H9 (cell line): ENCODE measurements around the gene FKRP. TPM values are rescaled to one million over a fixed set of nuclear protein-coding genes. Genes with fewer than 3 reads are reported as not detected.
"Not testable (repeated sequence)": the region's sequence is repeated elsewhere in the genome, so short reads cannot be mapped to it uniquely, and the experiment has no call there.

ENCODE experiments used
- DNase-seq: peaks from one replicate; pipeline ENCODE4 v3.0.0-alpha.2; 2017
- H2AFZ ChIP-seq: one replicate; pipeline ENCODE4 v1.6.1; 2013; ENCODE audit warnings: mild to moderate bottlenecking, low read length, control low read depth, moderate library complexity
- H2AK5ac ChIP-seq: 2 replicates; pipeline ENCODE4 v1.6.1; 2013; ENCODE audit warnings: low read length, control low read depth, mixed read lengths; ENCODE audit not compliant: insufficient read length
- H2BK120ac ChIP-seq: one replicate; pipeline ENCODE4 v1.6.1; 2013; ENCODE audit warnings: low read depth, mild to moderate bottlenecking, low read length, control low read depth, inconsistent platforms; ENCODE audit not compliant: poor library complexity, severe bottlenecking
- H2BK12ac ChIP-seq: 2 replicates; pipeline ENCODE4 v1.6.1; 2013; ENCODE audit warnings: low read length, control low read depth, mixed read lengths, low read depth; ENCODE audit not compliant: insufficient read length
- H2BK15ac ChIP-seq: 2 replicates; pipeline ENCODE4 v1.6.1; 2013; ENCODE audit warnings: low read depth, low read length, control low read depth
- H2BK20ac ChIP-seq: one replicate; pipeline ENCODE4 v1.6.1; 2013; ENCODE audit warnings: low read depth, mild to moderate bottlenecking, low read length, control low read depth, inconsistent platforms; ENCODE audit not compliant: poor library complexity, severe bottlenecking
- H2BK5ac ChIP-seq: 2 replicates; pipeline ENCODE4 v1.6.1; 2013; ENCODE audit warnings: low read length, control low read depth, mixed read lengths; ENCODE audit not compliant: insufficient read length
- H3K14ac ChIP-seq: 2 replicates; pipeline ENCODE4 v1.6.1; 2013; ENCODE audit warnings: low read length, control low read depth; ENCODE audit not compliant: insufficient read depth
- H3K18ac ChIP-seq: 2 replicates; pipeline ENCODE4 v1.6.1; 2013; ENCODE audit warnings: low read depth, mild to moderate bottlenecking, mixed read lengths, low read length, control low read depth; ENCODE audit not compliant: insufficient read length
- H3K23ac ChIP-seq: 2 replicates; pipeline ENCODE4 v1.6.1; 2013; ENCODE audit warnings: low read length, control low read depth, mixed read lengths, low read depth; ENCODE audit not compliant: insufficient read length
- H3K23me2 ChIP-seq: 2 replicates; pipeline ENCODE4 v1.6.1; 2013; ENCODE audit warnings: low read depth, mild to moderate bottlenecking, mixed read lengths, low read length, control low read depth; ENCODE audit not compliant: insufficient read length, poor library complexity, severe bottlenecking
- H3K27ac ChIP-seq: 2 replicates; pipeline ENCODE4 v1.5.1; 2013; ENCODE audit warnings: low read length, control low read depth, mixed read lengths, low read depth; ENCODE audit not compliant: insufficient read length
- H3K27me3 ChIP-seq: 2 replicates; pipeline ENCODE4 v1.6.1; 2013; ENCODE audit warnings: low read length, control low read depth, inconsistent platforms; ENCODE audit not compliant: insufficient read depth
- H3K4ac ChIP-seq: 2 replicates; pipeline ENCODE4 v1.6.1; 2013; ENCODE audit warnings: low read depth, mild to moderate bottlenecking, control low read depth, inconsistent platforms, low read length, moderate library complexity
- H3K4me1 ChIP-seq: 2 replicates; pipeline ENCODE4 v1.6.1; 2013; ENCODE audit warnings: low read length, control low read depth, inconsistent platforms; ENCODE audit not compliant: insufficient read depth
- H3K4me2 ChIP-seq: 2 replicates; pipeline ENCODE4 v1.6.1; 2013; ENCODE audit warnings: low read length, control low read depth, mixed read lengths; ENCODE audit not compliant: insufficient read length, insufficient read depth
- H3K56ac ChIP-seq: 2 replicates; pipeline ENCODE4 v1.6.1; 2013; ENCODE audit warnings: low read depth, mild to moderate bottlenecking, mixed read lengths, low read length, control low read depth; ENCODE audit not compliant: insufficient read length
- H3K79me1 ChIP-seq: 2 replicates; pipeline ENCODE4 v1.6.1; 2013; ENCODE audit warnings: low read depth, mild to moderate bottlenecking, moderate library complexity, low read length, control low read depth, inconsistent platforms; ENCODE audit not compliant: insufficient read depth, poor library complexity, severe bottlenecking
- H3K79me2 ChIP-seq: 2 replicates; pipeline ENCODE4 v1.6.1; 2013; ENCODE audit warnings: low read length, control low read depth, inconsistent platforms; ENCODE audit not compliant: insufficient read depth
- H3K9ac ChIP-seq: 2 replicates; pipeline ENCODE4 v1.6.1; 2013; ENCODE audit warnings: low read length, control low read depth, mixed read lengths; ENCODE audit not compliant: insufficient read length; ENCODE audit errors: extremely low read depth
- H3K9me3 ChIP-seq: one replicate; pipeline ENCODE4 v1.6.1; 2013; ENCODE audit warnings: low read depth, low read length, inconsistent platforms; ENCODE audit not compliant: control insufficient read depth
- H3T11ph ChIP-seq: one replicate; pipeline ENCODE4 v1.6.1; 2013; ENCODE audit warnings: mild to moderate bottlenecking, low read length, control low read depth, inconsistent platforms
- H4K20me1 ChIP-seq: one replicate; pipeline ENCODE4 v1.6.1; 2013; ENCODE audit not compliant: control insufficient read depth, insufficient read length, insufficient read depth
- H4K5ac ChIP-seq: 2 replicates; pipeline ENCODE4 v1.6.1; 2013; ENCODE audit warnings: low read depth, mild to moderate bottlenecking, mixed read lengths, low read length, control low read depth; ENCODE audit not compliant: insufficient read length
- H4K8ac ChIP-seq: replicated peaks from 2 replicates; pipeline ENCODE4 v1.6.1; 2013; ENCODE audit warnings: low read length, control low read depth, mixed read lengths, low read depth; ENCODE audit not compliant: insufficient read length
- H4K91ac ChIP-seq: 2 replicates; pipeline ENCODE4 v1.6.1; 2013; ENCODE audit warnings: low read depth, mild to moderate bottlenecking, moderate library complexity, mixed read lengths, low read length, control low read depth; ENCODE audit not compliant: insufficient read length
- H3K27ac Mint-ChIP-seq, 3 experiments: 2 replicates in 2 of 3; 3 replicates in 1 of 3; pipeline ENCODE4 v1.8.0; 2020 to 2021; ENCODE audit warnings: mixed read lengths in 3 of 3, mild to moderate bottlenecking in 1 of 3, moderate library complexity in 1 of 3
- H3K27me3 Mint-ChIP-seq: 2 replicates; pipeline ENCODE4 v1.8.0; 2021; ENCODE audit warnings: low read depth, mild to moderate bottlenecking, moderate library complexity, mixed read lengths
- H3K36me3 Mint-ChIP-seq, 3 experiments: 2 replicates in 2 of 3; 3 replicates in 1 of 3; pipeline ENCODE4 v1.8.0; 2020 to 2021; ENCODE audit warnings: low read depth in 3 of 3, mixed read lengths in 3 of 3; ENCODE audit not compliant: insufficient read depth in 1 of 3
- H3K4me1 Mint-ChIP-seq, 2 experiments: 2 replicates each; pipeline ENCODE4 v1.8.0; 2020; ENCODE audit warnings: mixed read lengths in 2 of 2
- H3K4me3 Mint-ChIP-seq, 2 experiments: 2 replicates in 1 of 2; 3 replicates in 1 of 2; pipeline ENCODE4 v1.8.0; 2020 to 2021; ENCODE audit warnings: mild to moderate bottlenecking in 2 of 2, mixed read lengths in 2 of 2, moderate library complexity in 1 of 2
- H3K9me3 Mint-ChIP-seq, 2 experiments: 2 replicates in 1 of 2; 3 replicates in 1 of 2; pipeline ENCODE4 v1.8.0; 2020; ENCODE audit warnings: mild to moderate bottlenecking in 2 of 2, mixed read lengths in 2 of 2, moderate library complexity in 1 of 2
- WGBS: extraction: QIAGEN DNeasy Blood & Tissue Kit; methylation state at CpG from one replicate; pipeline ENCODE4 v1.1.7; 2013; ENCODE audit warnings: missing lambda C conversion rate, low lambda C conversion rate, mixed read lengths; ENCODE audit not compliant: insufficient read length; ENCODE audit errors: extremely low coverage; 5-methylcytosine and 5-hydroxymethylcytosine counted together
- total RNA-seq: library from RNA; stranded (reverse); gene quantifications from 2 replicates; pipeline ENCODE4 v1.2.1, GENCODE V29; 2021
- TF ChIP-seq, protein P1 (sequence below): fragments of 200-600 bp; sonication (generic); conservative IDR thresholded peaks from 3 replicates; pipeline ENCODE4 v1.8.0; 2021; ENCODE audit warnings: antibody characterized with exemption, mild to moderate bottlenecking

The FKRP gene
- total RNA-seq, 1 experiment from 2014 or later: 42.2 TPM

DNA sequence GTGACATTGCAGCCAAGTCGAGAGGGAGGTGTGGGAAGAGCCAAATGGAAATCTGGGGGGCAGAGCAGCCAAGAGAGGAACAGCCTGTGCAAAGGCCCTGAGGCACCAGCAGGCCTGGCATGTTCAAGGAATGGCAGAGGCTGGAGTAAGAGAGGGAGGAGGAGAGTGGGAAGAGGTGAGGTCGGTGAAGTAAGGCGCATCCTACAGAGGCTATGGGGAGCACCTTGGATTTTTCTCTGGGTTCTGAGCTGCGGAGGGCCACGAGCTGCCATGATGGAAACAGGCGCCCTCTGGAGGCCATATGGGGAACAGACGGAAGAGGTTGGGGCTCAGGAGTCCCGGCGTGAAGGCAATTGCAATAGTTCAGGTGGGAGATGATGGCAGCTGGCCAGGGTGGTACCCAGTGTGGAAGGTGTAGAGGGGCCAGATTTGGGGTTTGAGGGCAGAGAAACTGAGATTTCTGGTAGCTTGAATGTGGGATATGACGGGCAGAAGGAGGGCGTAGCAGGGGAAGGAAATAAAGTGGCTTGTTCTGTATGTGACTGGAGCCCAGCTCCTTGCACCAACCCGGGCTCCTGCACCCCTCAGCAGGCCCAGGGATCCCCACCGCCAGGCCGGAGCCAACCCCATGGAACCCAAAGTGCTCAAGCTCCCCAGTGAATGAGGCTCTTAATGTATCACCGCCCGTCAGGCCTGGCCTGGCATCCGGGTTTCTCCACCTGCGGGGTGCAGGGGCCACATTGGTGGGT, 20.9 kb downstream of the FKRP start:
- Histone ChIP-seq H3K27me3 (no peaks in the 10 kb centered on the region), H3K23me2 (no peaks in the 10 kb centered on the region), H4K91ac (no peak overlapping the region), H3K9ac (no peak overlapping the region), H3K4me1 (no peaks in the 10 kb centered on the region), H3K14ac (no peak overlapping the region), H2BK5ac (no peak overlapping the region), H3K4ac (no peak overlapping the region), H3K79me2 (no peaks in the 10 kb centered on the region), H4K5ac (no peak overlapping the region), H4K20me1 (no peaks in the 10 kb centered on the region), H2BK20ac (no peak overlapping the region), H3T11ph (no peak overlapping the region), H3K4me2 (no peak overlapping the region), H3K27ac (no peak overlapping the region), H3K9me3 (no peaks in the 10 kb centered on the region), H2BK12ac (no peak overlapping the region), H3K18ac (no peak overlapping the region), H2AK5ac (no peak overlapping the region), H2BK120ac (no peak overlapping the region), H2AFZ (no peak overlapping the region), H2BK15ac (no peak overlapping the region), H3K23ac (no peak overlapping the region), H3K56ac (no peak overlapping the region), H3K79me1 (no peaks in the 10 kb centered on the region), H4K8ac (no peak overlapping the region)
- Mint-ChIP-seq H3K27me3 (no peaks in the 10 kb centered on the region; the same call in 1 of the 2 replicates), H3K27ac (peak overlapping the region in 1 of 3 experiments; percentile 37; a peak in 2 of 7 replicates), H3K9me3 (no peaks in the 10 kb centered on the region; a peak in 1 of 5 replicates), H3K4me3 (no peak overlapping the region; a peak in 1 of 5 replicates), H3K4me1 (peaks cover 6 to 9% of the 10 kb centered on the region in 2 experiments; a peak in 1 of 4 replicates), H3K36me3 (no peaks in the 10 kb centered on the region)
- WGBS: no CpG with 5 or more reads among the region's 18 CpGs
- TF ChIP-seq, protein P1, sequence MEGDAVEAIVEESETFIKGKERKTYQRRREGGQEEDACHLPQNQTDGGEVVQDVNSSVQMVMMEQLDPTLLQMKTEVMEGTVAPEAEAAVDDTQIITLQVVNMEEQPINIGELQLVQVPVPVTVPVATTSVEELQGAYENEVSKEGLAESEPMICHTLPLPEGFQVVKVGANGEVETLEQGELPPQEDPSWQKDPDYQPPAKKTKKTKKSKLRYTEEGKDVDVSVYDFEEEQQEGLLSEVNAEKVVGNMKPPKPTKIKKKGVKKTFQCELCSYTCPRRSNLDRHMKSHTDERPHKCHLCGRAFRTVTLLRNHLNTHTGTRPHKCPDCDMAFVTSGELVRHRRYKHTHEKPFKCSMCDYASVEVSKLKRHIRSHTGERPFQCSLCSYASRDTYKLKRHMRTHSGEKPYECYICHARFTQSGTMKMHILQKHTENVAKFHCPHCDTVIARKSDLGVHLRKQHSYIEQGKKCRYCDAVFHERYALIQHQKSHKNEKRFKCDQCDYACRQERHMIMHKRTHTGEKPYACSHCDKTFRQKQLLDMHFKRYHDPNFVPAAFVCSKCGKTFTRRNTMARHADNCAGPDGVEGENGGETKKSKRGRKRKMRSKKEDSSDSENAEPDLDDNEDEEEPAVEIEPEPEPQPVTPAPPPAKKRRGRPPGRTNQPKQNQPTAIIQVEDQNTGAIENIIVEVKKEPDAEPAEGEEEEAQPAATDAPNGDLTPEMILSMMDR: peak; percentile 88
- DNase-seq: peak; percentile 78

DNA sequence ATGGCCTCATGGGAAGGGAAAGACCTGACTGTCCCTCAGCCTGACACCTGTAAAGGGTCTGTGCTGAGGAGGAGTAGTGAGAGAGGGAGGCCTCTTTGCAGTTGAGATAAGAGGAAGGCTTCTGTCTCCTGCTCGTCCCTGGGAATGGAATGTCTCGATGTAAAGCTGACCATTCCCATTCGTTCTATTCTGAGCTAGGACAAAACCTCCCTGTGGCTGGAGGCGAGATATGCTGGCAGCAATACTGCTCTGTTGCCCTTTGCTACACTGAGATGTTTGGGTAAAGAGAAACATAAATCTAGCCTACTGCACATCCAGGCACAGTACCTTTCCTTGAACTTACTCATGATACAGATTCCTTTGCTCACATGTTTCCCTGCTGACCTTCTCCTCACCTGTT, 22.9 kb downstream of the FKRP start:
- not testable (repeated sequence) for H2BK15ac ChIP-seq, H4K5ac ChIP-seq, H3K4me1 Mint-ChIP-seq, H4K20me1 ChIP-seq, H3K18ac ChIP-seq, H3K4ac ChIP-seq, H2BK20ac ChIP-seq, H3K14ac ChIP-seq, H2BK5ac ChIP-seq, H3K56ac ChIP-seq, H3K4me1 ChIP-seq, H3K4me2 ChIP-seq, H4K8ac ChIP-seq, H2AK5ac ChIP-seq, H3K27me3 Mint-ChIP-seq, H3K9me3 ChIP-seq, H3K27me3 ChIP-seq, H3K9me3 Mint-ChIP-seq, H2BK12ac ChIP-seq, H3K9ac ChIP-seq, H2BK120ac ChIP-seq, H3K27ac ChIP-seq, H3K23ac ChIP-seq, H2AFZ ChIP-seq, H3T11ph ChIP-seq, H4K91ac ChIP-seq, H3K79me1 ChIP-seq, H3K23me2 ChIP-seq, DNase-seq, H3K36me3 Mint-ChIP-seq, H3K79me2 ChIP-seq
- no CpG with 5 or more reads among the region's 4 CpGs for WGBS
- peak overlapping the region in 2 of 3 experiments; percentile 73 to 93; a peak in 3 of 7 replicates for H3K27ac Mint-ChIP-seq
- H3K4me3 Mint-ChIP-seq: peak overlapping the region in 1 of 2 experiments; percentile 8; a peak in 1 of 5 replicates
